ENCODE data around the gene MRAP2. TPM values are rescaled to one million over a fixed set of nuclear protein-coding genes. Genes with fewer than 3 reads are reported as not detected.

Gene MRAP2
- total RNA-seq, 1 donor from 2014 or later, result 4.2 TPM

DNA sequence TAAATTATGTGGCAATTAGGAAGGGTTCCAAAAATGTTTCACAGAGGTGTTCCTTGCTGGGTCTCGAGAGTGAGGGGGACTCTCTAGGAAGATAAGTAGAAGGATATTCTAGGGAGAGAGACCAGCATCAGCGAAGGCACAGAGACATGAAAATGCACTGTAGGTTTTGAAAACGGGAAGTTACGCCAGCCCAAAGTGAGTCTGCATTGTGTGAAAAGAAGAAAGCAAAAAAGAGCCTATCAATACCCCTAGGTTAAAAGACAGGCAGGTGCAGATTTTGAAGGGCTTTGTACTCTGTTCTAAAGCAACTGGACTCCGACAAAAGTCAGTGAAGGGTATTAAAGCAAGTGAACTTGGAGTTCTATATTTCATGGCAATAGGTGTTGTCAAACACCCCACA is 25.7 kb upstream of the MRAP2 start:
- intact Hi-C loops (cut with DNase I), result no loop called here
- Histone ChIP-seq H3K36me3 (no peaks in the 10 kb centered on the region), H3K27me3 (no peaks in the 10 kb centered on the region), H3K27ac (no peak overlapping the region), H3K4me3 (no peak overlapping the region), H3K9me3 (no peaks in the 10 kb centered on the region), H3K4me1 (no peaks in the 10 kb centered on the region)
- no peak for DNase-seq (ENCODE audit: extremely low spot score in 2 of 2)
- TF ChIP-seq POLR2A (IDR thresholded peaks at IDR 0.05) (no peak), POLR2AphosphoS5 (IDR thresholded peaks at IDR 0.05; ENCODE audit: insufficient read depth in 1 of 2, low read depth in 1 of 2) (no peak)
- TF ChIP-seq, protein P1, sequence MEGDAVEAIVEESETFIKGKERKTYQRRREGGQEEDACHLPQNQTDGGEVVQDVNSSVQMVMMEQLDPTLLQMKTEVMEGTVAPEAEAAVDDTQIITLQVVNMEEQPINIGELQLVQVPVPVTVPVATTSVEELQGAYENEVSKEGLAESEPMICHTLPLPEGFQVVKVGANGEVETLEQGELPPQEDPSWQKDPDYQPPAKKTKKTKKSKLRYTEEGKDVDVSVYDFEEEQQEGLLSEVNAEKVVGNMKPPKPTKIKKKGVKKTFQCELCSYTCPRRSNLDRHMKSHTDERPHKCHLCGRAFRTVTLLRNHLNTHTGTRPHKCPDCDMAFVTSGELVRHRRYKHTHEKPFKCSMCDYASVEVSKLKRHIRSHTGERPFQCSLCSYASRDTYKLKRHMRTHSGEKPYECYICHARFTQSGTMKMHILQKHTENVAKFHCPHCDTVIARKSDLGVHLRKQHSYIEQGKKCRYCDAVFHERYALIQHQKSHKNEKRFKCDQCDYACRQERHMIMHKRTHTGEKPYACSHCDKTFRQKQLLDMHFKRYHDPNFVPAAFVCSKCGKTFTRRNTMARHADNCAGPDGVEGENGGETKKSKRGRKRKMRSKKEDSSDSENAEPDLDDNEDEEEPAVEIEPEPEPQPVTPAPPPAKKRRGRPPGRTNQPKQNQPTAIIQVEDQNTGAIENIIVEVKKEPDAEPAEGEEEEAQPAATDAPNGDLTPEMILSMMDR (IDR thresholded peaks at IDR 0.05), result no peak

DNA sequence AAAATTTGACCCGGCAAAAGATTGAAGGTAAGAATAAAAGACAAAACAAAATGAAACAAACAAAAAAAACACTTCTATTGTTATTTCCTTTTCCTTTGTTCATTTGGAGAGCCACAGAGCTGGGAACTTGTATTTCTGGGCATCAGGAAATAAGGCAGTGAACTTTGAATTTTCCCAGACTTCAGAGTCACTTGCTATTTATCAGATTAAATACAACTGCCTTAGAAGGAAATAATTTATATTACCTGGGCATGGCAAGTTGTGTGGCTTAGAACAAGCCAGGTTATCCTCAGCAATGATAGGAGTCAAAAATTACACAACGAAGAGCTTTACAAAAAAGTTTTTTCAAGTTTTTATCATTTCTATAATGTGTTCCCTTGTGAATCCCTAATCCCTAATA is 20.2 kb upstream of the MRAP2 start:
- Histone ChIP-seq H3K36me3 (no peaks in the 10 kb centered on the region), H3K9me3 (no peaks in the 10 kb centered on the region), H3K27me3 (no peaks in the 10 kb centered on the region), H3K27ac (no peak overlapping the region), H3K4me3 (no peak overlapping the region), H3K4me1 (no peaks in the 10 kb centered on the region)
- DNase-seq (ENCODE audit: extremely low spot score in 2 of 2), result no peak
- no peak for TF ChIP-seq POLR2A (IDR thresholded peaks at IDR 0.05)
- TF ChIP-seq, protein P1 (IDR thresholded peaks at IDR 0.05), result no peak
- no peak for TF ChIP-seq POLR2AphosphoS5 (IDR thresholded peaks at IDR 0.05; ENCODE audit: insufficient read depth in 1 of 2, low read depth in 1 of 2)
- intact Hi-C loops (cut with DNase I), result no loop called here

DNA sequence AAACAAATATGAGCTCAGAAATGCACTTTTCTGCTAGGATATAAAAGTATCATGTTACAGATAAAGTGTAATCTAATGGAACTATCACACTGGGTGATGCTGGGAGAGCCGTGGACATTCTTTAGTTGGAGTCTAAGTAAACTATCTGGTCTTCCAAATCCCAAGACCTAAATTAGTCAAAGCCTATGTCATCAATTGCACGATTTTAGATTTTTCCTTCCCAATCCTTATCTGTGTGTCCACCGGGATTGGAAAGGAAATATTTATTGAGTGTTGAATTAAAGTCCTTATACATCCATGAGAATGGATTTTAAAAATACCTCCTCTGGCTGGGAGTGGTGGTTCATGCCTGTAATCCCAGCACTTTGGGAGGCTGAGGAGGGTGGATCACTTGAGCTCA is 19.6 kb upstream of the MRAP2 start:
- Histone ChIP-seq H3K9me3 (no peaks in the 10 kb centered on the region), H3K4me3 (no peak overlapping the region), H3K4me1 (no peaks in the 10 kb centered on the region), H3K27ac (no peak overlapping the region), H3K27me3 (no peaks in the 10 kb centered on the region), H3K36me3 (no peaks in the 10 kb centered on the region)
- DNase-seq (ENCODE audit: extremely low spot score in 2 of 2), result no peak
- TF ChIP-seq POLR2AphosphoS5 (IDR thresholded peaks at IDR 0.05; ENCODE audit: insufficient read depth in 1 of 2, low read depth in 1 of 2) (no peak), POLR2A (IDR thresholded peaks at IDR 0.05) (no peak)
- TF ChIP-seq, protein P1 (IDR thresholded peaks at IDR 0.05), result no peak
- intact Hi-C loops (cut with DNase I), result no loop called here

DNA sequence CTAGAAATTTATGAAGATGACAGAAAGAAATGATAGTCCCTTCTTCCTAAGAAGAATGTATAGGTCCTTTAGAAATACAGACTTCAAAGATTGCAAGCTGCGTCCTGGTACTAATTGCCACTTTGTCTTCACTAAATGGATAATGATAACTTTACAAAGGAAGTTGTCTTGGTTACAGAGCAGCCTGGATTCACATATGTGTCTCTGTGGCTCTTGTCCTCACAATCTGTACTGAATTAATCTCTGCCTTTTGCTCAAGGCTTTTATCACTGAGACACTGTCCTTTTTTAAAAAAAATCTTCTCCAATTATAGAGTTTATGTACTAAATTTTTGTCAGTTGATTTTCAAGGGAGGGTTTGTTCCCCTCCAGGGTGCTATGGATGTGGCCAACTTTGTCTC is 17.5 kb upstream of the MRAP2 start:
- Histone ChIP-seq H3K27ac (no peak overlapping the region), H3K9me3 (no peaks in the 10 kb centered on the region), H3K4me1 (no peaks in the 10 kb centered on the region), H3K27me3 (no peaks in the 10 kb centered on the region), H3K36me3 (no peaks in the 10 kb centered on the region), H3K4me3 (no peak overlapping the region)
- intact Hi-C loops (cut with DNase I), result no loop called here
- TF ChIP-seq POLR2A (IDR thresholded peaks at IDR 0.05) (no peak), POLR2AphosphoS5 (IDR thresholded peaks at IDR 0.05; ENCODE audit: insufficient read depth in 1 of 2, low read depth in 1 of 2) (no peak)
- TF ChIP-seq, protein P1 (IDR thresholded peaks at IDR 0.05), result no peak
- DNase-seq (ENCODE audit: extremely low spot score in 2 of 2), result no peak

DNA sequence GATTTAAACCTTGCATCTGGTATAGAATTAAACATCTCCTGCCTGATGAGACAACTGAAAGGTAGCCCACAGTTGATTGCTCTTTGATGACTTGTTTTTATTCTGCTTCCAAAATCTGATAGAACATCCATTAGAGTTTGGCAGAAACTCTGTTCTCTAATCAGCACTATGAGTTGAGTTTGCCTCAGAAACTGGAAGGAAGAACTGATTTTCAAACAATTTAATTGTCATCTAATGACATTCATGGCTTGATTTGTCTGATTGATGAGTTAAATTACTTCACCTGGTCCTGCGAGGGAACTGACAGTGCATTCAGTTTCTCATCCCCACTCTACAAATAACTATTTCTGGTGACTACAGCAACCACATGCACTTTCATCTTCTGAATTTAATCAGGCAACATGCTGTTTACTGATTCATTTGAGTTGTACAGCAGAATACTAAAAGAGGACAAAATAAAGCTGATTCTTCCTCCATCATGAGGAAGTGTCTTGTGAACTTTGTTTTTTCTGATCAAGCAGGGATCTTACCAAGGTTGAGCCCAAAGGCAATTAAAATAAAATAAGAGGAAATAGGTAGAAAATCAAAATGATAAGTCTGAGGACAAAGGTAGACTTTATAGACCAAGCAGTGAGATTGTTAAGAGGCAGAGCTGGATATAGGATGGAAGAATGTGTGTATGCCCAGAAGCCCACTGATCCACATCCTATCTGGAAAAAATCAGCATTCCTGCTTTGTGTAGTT is 15.7 kb upstream of the MRAP2 start:
- Histone ChIP-seq H3K9me3 (no peaks in the 10 kb centered on the region), H3K27me3 (no peaks in the 10 kb centered on the region), H3K4me1 (no peaks in the 10 kb centered on the region), H3K4me3 (no peak overlapping the region), H3K36me3 (no peaks in the 10 kb centered on the region), H3K27ac (no peak overlapping the region)
- no peak for TF ChIP-seq POLR2A (IDR thresholded peaks at IDR 0.05)
- no peak for DNase-seq (ENCODE audit: extremely low spot score in 2 of 2)
- intact Hi-C loops (cut with DNase I), result no loop called here
